Measurements from ENCODE around the gene LKAAEAR1. TPM values are rescaled to one million over a fixed set of nuclear protein-coding genes. Genes with fewer than 3 reads are reported as not detected.
A peak's percentile ranks its signal among the peaks of the same experiment; 100 is the strongest.

The LKAAEAR1 gene
- total and polyA plus RNA-seq, 2 of the 4 experiments (the other 2 are of a cell fraction), result 0.21 TPM; not detected in 1

- H2BK5ac ChIP-seq (ENCODE audit: low read depth, low read length, poor library complexity, severe bottlenecking), result no peak overlapping the region
- ATAC-seq (ENCODE audit: low read depth), result peak; percentile 12
- CTCF ChIA-PET, result no interaction called here
- H4K5ac ChIP-seq (ENCODE audit: low read depth, low read length), result no peak overlapping the region; the same call in 1 of the 2 replicates
- dilution Hi-C loops (cut with HindIII; ENCODE audit: low sequenced_read_pairs, unreplicated experiment) (no loop called here), in situ Hi-C loops (cut with MboI; ENCODE audit: low sequenced_read_pairs) (no loop called here), intact Hi-C loops (cut with micrococcal nuclease) (no loop called here)
- no peak overlapping the region for H3K4me3 ChIP-seq (ENCODE audit: insufficient read depth, low read depth, low read length)
- peaks cover 30% of the 10 kb centered on the region; the same call in 1 of the 2 replicates for H3K27me3 ChIP-seq (ENCODE audit: control insufficient read depth, insufficient read depth, low read length)
- peak overlapping the region; percentile 82 for H2AK9ac ChIP-seq (replicated peaks; ENCODE audit: low read depth, low read length, poor library complexity)
- no peak for DNase-seq
- POLR2A ChIA-PET (ENCODE audit: unreplicated experiment), result no interaction called here
- H2BK15ac ChIP-seq (ENCODE audit: low read depth, low read length), result no peak overlapping the region
- no peak overlapping the region for H2BK120ac ChIP-seq (ENCODE audit: low read depth, low read length)
- no peak overlapping the region for H3K14ac ChIP-seq (replicated peaks; ENCODE audit: low read depth, low read length)
- H3K27ac ChIP-seq (ENCODE audit: insufficient read depth, low read length), result no peak overlapping the region
- no peaks in the 10 kb centered on the region for H3K36me3 ChIP-seq (ENCODE audit: control insufficient read depth, insufficient read depth, low read length)
- no peak overlapping the region for H4K91ac ChIP-seq (ENCODE audit: insufficient read depth, low read depth, low read length)
- no peaks in the 10 kb centered on the region for H3K9me3 ChIP-seq (ENCODE audit: control insufficient read depth, insufficient read depth, low read length)
- no peaks in the 10 kb centered on the region for H3K9me1 ChIP-seq (ENCODE audit: insufficient read depth, low read length)
- no peak overlapping the region for H3K4ac ChIP-seq (ENCODE audit: low read depth, low read length)
- peaks cover 5% of the 10 kb centered on the region for H3K4me1 ChIP-seq (ENCODE audit: control insufficient read depth, insufficient read depth, low read length)
- no peak overlapping the region for H4K8ac ChIP-seq (ENCODE audit: low read depth in 2 of 2, low read length in 2 of 2)
- H2AK5ac ChIP-seq (ENCODE audit: low read depth, low read length), result no peak overlapping the region
- no peaks in the 10 kb centered on the region for H4K20me1 ChIP-seq (ENCODE audit: insufficient read depth, low read length)
- H3K18ac ChIP-seq (ENCODE audit: low read depth, low read length), result no peak overlapping the region
- H2AFZ ChIP-seq (replicated peaks; ENCODE audit: low read length, poor library complexity), result peak overlapping the region; percentile 12
- no peak overlapping the region for H3K23ac ChIP-seq (ENCODE audit: low read depth, low read length)
- no peaks in the 10 kb centered on the region for H3K79me1 ChIP-seq (ENCODE audit: low read depth in 1 of 2, low read length in 2 of 2)
- H2BK20ac ChIP-seq (ENCODE audit: low read depth, low read length), result no peak overlapping the region
- no TSS peak for BruUV-seq (replicated peaks)
- 29% methylated on average over 9 of the region's 17 CpGs; no CpG with 5 or more reads in 1 of the 2 experiments for WGBS, 2 experiments (ENCODE audit: extremely low coverage in 2 of 2, insufficient read length in 1 of 2)
- no peak overlapping the region for H3K56ac ChIP-seq (ENCODE audit: extremely low read depth, insufficient read depth, low read length)
- H3K9ac ChIP-seq (ENCODE audit: low read depth, low read length), result no peak overlapping the region
- TF ChIP-seq, protein P1, sequence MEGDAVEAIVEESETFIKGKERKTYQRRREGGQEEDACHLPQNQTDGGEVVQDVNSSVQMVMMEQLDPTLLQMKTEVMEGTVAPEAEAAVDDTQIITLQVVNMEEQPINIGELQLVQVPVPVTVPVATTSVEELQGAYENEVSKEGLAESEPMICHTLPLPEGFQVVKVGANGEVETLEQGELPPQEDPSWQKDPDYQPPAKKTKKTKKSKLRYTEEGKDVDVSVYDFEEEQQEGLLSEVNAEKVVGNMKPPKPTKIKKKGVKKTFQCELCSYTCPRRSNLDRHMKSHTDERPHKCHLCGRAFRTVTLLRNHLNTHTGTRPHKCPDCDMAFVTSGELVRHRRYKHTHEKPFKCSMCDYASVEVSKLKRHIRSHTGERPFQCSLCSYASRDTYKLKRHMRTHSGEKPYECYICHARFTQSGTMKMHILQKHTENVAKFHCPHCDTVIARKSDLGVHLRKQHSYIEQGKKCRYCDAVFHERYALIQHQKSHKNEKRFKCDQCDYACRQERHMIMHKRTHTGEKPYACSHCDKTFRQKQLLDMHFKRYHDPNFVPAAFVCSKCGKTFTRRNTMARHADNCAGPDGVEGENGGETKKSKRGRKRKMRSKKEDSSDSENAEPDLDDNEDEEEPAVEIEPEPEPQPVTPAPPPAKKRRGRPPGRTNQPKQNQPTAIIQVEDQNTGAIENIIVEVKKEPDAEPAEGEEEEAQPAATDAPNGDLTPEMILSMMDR (conservative IDR thresholded peaks at IDR 0.05; ENCODE audit: low read depth, low read length), result peak; percentile 32
- TF ChIP-seq RFX5 (IDR thresholded peaks at IDR 0.05; ENCODE audit: low read depth, low read length) (no peak), RAD21 (IDR thresholded peaks at IDR 0.05; ENCODE audit: low read length) (peak; percentile 39)
- no peak overlapping the region for H3K4me2 ChIP-seq (ENCODE audit: low read depth, low read length)
These were observed 30.1 kb downstream of the LKAAEAR1 start for GRCh38 chr20:64053841-64054661.
